GM12874 (cell line): ENCODE results near the gene LCOR.
A peak's percentile ranks its signal among the peaks of the same experiment; 100 is the strongest.

ENCODE experiments used
- TF ChIP-seq, protein P1 (sequence below): IDR thresholded peaks from 2 replicates; pipeline ENCODE4 v1.5.1; 2011; ENCODE audit warnings: low read depth, mild to moderate bottlenecking, control low read depth, low read length, moderate library complexity; ENCODE audit not compliant: insufficient read depth

Gene LCOR

DNA sequence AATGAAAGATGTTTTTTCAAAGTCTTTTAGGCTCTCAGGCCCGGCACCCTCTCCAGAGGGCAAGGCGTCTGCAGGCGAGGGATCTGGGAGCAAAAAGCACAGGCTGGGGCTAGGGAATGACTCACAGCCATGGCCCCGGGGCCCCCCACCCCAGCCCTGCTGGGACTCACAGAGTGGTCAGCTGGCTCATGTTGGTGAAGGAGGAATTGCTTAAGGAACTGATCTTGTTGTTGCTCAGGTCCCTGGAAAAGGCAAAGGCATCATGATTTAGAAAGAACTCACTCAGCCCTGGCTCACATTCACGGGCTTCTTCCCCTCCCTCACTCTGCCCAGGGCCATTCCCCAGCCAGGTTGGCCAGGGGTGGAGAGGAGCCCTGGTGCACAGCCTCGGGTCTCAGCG is 202.2 kb downstream of the LCOR start:
- TF ChIP-seq, protein P1, sequence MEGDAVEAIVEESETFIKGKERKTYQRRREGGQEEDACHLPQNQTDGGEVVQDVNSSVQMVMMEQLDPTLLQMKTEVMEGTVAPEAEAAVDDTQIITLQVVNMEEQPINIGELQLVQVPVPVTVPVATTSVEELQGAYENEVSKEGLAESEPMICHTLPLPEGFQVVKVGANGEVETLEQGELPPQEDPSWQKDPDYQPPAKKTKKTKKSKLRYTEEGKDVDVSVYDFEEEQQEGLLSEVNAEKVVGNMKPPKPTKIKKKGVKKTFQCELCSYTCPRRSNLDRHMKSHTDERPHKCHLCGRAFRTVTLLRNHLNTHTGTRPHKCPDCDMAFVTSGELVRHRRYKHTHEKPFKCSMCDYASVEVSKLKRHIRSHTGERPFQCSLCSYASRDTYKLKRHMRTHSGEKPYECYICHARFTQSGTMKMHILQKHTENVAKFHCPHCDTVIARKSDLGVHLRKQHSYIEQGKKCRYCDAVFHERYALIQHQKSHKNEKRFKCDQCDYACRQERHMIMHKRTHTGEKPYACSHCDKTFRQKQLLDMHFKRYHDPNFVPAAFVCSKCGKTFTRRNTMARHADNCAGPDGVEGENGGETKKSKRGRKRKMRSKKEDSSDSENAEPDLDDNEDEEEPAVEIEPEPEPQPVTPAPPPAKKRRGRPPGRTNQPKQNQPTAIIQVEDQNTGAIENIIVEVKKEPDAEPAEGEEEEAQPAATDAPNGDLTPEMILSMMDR: no peak

DNA sequence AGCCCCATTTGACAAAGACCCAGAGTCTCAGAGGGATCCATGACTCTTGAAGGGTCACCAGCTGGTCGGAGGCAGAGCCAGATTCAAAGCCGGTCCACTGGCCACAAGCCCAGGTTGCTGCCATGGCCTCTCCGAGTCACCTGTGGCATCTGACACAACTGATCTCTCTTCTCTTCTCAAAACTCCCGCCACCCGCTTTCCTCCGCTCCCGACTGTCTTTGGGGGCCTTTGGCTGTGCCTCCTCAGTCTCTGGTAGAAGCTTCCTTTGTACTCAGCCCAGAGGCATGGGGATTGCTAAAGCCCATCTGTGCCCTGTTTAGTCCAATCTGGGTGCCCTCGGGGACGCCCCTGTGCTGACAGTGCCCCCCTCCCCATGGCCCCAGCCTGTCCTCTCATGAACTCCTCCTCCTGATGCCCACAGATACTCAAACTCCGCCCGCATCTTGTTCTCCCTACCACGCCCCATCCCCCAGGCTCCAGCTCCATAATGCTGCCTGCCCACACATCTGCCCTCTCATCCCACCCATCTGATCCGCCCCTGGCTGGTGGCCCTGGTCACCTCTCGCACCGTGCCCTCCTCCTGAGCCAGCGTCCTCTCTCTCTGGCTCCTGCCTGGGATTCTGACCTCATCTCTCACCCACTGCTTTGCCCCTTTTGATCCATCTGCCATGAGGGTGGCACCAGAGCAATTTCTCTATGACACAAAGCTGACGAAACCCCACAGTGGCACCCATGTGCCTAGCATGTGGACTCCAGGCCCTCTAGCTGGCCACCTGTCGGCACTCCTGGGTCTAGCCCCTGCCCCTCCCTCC is 203.1 kb downstream of the LCOR start:
- TF ChIP-seq, protein P1: no peak

DNA sequence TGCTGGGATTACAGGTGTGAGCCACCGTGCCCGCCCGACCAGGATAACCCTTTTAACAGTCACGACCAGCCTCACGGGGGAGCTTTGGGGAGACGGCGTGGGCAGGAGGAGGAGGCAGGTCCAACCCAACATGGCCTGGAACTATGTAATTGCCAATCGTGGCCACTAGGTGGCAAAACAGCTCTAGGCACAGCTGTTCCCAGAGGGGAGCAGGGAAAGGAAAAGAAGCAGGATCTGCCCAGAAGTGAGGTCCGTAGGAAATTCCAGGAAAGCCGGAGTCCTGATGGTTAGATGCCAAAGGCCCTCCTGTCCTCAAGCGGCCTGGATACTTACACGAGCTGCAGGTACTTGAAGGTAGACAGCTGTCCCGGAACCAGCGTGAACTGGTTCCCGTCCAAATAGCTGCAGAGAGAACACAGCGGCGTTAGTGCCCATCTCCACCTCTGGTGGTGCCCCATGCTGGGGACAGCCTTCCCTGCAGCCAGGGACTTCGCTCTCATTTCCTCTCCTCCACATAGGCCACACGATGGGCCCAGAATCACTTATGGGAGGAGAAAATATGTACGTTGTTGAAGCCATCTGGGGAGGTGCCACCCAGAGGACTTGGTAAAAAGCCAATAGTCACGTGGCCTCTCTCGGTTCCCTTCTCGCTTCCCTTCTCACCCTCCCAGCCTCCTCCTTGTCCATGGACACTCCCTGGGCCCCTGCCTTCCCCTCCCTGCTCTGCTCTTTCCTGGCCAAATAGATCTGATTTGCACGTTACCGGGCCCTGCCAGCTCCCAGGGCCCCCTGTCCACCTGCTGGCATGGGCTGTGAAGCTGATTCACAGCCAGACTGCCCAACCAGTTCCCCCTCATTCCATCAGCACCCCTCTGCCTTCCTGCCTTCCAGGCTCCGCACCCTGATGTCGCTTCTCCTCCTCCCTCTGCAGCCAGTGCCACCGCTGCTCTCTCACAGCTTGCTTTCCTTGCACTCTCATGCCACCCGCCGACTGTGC is 205.6 kb downstream of the LCOR start:
- TF ChIP-seq, protein P1: peak; percentile 85

DNA sequence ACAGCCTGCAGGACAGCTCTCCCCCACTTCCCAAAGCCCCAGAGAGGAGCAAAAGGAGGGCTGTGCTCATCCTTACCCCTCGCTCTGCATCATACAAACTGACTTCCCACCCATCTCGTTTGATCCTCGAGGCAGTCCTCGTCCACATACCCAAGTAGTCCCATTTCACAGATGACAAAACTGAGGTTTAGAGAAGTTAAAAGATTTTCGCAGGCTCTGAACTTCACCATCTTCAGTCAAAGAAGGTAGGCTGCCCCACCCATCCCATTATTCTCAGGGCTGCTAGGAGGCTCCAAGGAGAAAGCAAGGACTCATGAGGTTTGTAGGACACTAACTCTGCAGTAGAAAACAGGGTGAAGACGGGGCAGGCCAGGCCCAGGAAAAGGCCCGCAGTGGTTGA is 206.6 kb downstream of the LCOR start:
- TF ChIP-seq, protein P1: no peak

DNA sequence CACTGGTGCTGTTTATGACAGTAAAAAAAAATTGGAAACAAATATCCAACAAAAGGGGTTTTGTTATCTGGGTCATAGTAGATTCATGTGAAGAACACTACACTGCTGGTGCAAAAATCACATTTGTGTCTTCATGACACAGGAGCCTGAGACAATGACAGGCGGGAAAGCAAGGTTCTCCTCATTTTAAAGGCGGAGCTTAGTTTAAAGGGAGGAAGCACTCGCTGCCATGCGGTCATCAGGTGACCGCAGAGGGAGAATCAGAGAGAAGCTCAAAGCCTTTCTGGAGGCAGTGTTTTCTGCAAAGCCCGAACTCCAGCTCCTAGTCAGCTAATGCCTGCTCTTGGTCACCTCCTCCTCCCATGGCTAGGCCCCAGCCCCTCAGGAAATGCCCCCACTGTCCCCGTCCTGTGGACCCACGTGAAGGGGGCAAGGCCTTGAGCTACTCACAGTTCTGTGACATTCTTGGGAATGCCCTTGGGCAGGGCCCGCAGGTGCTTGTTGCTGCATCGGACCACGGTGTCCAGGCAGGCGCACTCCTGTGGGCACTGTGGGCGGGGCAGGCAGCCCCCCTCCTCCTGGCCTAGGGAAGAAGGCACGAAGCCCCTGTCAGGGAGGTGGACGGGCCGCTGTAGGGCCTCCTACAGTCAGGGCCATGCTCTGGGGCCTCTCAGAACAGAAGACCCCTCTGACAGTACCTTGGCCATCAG is 207.6 kb downstream of the LCOR start:
- TF ChIP-seq, protein P1: no peak

DNA sequence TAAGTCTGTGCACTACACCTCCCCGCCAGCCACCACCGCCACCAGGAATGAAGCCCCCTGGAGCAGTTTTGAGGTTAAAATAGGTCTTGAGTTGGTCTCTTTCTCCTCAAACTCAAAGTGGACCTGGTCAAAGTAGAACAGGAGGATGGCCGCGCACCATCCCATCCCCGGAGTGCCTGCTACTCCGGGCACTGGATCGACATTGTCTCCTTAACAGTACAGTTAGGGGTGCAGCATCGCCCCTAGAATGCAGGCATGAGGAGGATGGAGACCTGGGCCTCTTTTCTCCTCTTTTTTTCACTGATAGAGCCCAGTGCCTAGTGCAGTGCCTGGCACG is 208.1 kb downstream of the LCOR start:
- TF ChIP-seq, protein P1: no peak

DNA sequence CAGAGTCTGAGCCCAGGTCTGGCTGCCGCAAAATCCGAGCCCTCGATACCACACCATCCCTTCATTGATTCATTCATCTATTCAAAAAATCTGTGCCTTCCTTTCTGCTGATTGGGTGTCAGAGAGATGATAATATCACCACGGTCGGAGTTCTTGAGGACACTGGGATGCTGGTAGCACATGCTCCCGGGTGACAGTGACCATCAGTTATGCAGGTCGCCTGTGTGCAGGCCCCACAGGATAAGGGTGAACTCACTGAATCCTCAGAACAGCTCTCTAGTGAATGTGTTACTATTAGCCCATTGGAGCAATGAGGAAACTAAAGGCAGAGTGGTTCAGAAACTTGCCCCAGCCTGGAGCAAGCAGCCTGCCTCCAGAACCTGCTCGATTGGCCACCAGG is 208.6 kb downstream of the LCOR start:
- TF ChIP-seq, protein P1: no peak
